OCI-LY1 (cell line): ENCODE measurements around the gene B4GALT5.

ENCODE experiments used
- H2AFZ ChIP-seq: fragments of 200-600 bp; sonication (generic), shearing (Covaris generic); 2 replicates; pipeline ENCODE4 v1.6.0; 2014; ENCODE audit warnings: antibody characterized with exemption, mild to moderate bottlenecking, low read length
- H3F3A ChIP-seq: fragments of 200-600 bp; sonication (generic), shearing (Covaris generic); 2 replicates; pipeline ENCODE4 v1.6.0; 2014; ENCODE audit warnings: mild to moderate bottlenecking, antibody characterized with exemption, low read length, moderate library complexity; ENCODE audit not compliant: insufficient read depth
- H3K27ac ChIP-seq: fragments of 200-600 bp; sonication (generic); 2 replicates; pipeline ENCODE4 v1.5.1; 2014; ENCODE audit warnings: low read length, mixed run types, mild to moderate bottlenecking, low read depth; ENCODE audit not compliant: poor library complexity, severe bottlenecking
- H3K27me3 ChIP-seq: fragments of 200-600 bp; sonication (generic); 2 replicates; pipeline ENCODE4 v1.6.0; 2014; ENCODE audit warnings: antibody characterized with exemption, mild to moderate bottlenecking, low read length, moderate library complexity; ENCODE audit not compliant: insufficient read depth
- H3K36me3 ChIP-seq: fragments of 200-600 bp; sonication (generic); 2 replicates; pipeline ENCODE4 v1.6.1; 2014; ENCODE audit warnings: mild to moderate bottlenecking, antibody characterized with exemption, low read length, moderate library complexity, mixed read lengths; ENCODE audit not compliant: insufficient read depth
- H3K4me1 ChIP-seq: fragments of 200-600 bp; sonication (generic); 2 replicates; pipeline ENCODE4 v1.5.1; 2014; ENCODE audit warnings: mild to moderate bottlenecking, low read length, moderate library complexity; ENCODE audit not compliant: insufficient read depth, severe bottlenecking
- H3K4me2 ChIP-seq: fragments of 200-600 bp; sonication (generic), shearing (Covaris generic); 2 replicates; pipeline ENCODE4 v1.6.1; 2014; ENCODE audit warnings: low read length
- H3K4me3 ChIP-seq: fragments of 200-600 bp; sonication (generic); 2 replicates; pipeline ENCODE4 v1.5.1; 2014; ENCODE audit warnings: low read length, low read depth, mild to moderate bottlenecking, mixed read lengths; ENCODE audit not compliant: poor library complexity, severe bottlenecking
- H3K79me2 ChIP-seq: fragments of 200-600 bp; shearing (Covaris generic); 2 replicates; pipeline ENCODE4 v1.6.1; 2016; ENCODE audit warnings: mixed run types, low read length, mixed read lengths; ENCODE audit not compliant: insufficient read depth
- H3K9ac ChIP-seq: fragments of 200-600 bp; sonication (generic), shearing (Covaris generic); 2 replicates; pipeline ENCODE4 v1.6.1; 2014; ENCODE audit warnings: mild to moderate bottlenecking, low read length, mixed read lengths
- H3K9me2 ChIP-seq: fragments of 200-600 bp; sonication (generic), shearing (Covaris generic); 2 replicates; pipeline ENCODE4 v1.6.1; 2014; ENCODE audit warnings: low read depth, mild to moderate bottlenecking, low read length, mixed read lengths
- H3K9me3 ChIP-seq: fragments of 200-600 bp; shearing (Covaris generic); 2 replicates; pipeline ENCODE4 v1.6.1; 2014; ENCODE audit warnings: low read length, mixed read lengths
- H4K20me1 ChIP-seq: fragments of 200-600 bp; sonication (generic), shearing (Covaris generic); 2 replicates; pipeline ENCODE4 v1.6.0; 2016; ENCODE audit warnings: mild to moderate bottlenecking, low read length; ENCODE audit not compliant: insufficient read depth
- CTCF ChIP-seq: fragments of 200-600 bp; sonication (generic), shearing (Covaris generic); IDR thresholded peaks from 2 replicates; pipeline ENCODE4 v1.5.1; 2017; ENCODE audit warnings: mild to moderate bottlenecking, antibody characterized with exemption, low read length, moderate library complexity, mixed read lengths
- EZH2 ChIP-seq: fragments of 200-600 bp; sonication (generic), shearing (Covaris generic); IDR thresholded peaks from 2 replicates; pipeline ENCODE4 v1.8.0; 2017; ENCODE audit warnings: borderline replicate concordance, mixed run types, mild to moderate bottlenecking, antibody characterized with exemption, low read length, moderate library complexity, mixed read lengths

Gene B4GALT5

GRCh38 chr20:49599746-49600113, 113.9 kb downstream of the B4GALT5 start:
- Histone ChIP-seq H3K79me2 (no peaks in the 10 kb centered on the region), H3K27me3 (no peaks in the 10 kb centered on the region), H2AFZ (no peak overlapping the region), H3K9ac (no peak overlapping the region), H3K9me3 (peaks cover 4% of the 10 kb centered on the region; the same call in 1 of the 2 replicates), H3F3A (no peaks in the 10 kb centered on the region), H4K20me1 (no peaks in the 10 kb centered on the region), H3K27ac (no peak overlapping the region), H3K36me3 (no peaks in the 10 kb centered on the region), H3K9me2 (no peaks in the 10 kb centered on the region), H3K4me1 (peaks cover 22% of the 10 kb centered on the region), H3K4me3 (no peak overlapping the region), H3K4me2 (no peak overlapping the region)
- no peak for TF ChIP-seq EZH2
- no peak for TF ChIP-seq CTCF

- Histone ChIP-seq H3K4me3 (no peak overlapping the region), H3K9me3 (peaks cover 4% of the 10 kb centered on the region; the same call in 1 of the 2 replicates), H3K27ac (no peak overlapping the region), H3K36me3 (no peaks in the 10 kb centered on the region), H3K9me2 (no peaks in the 10 kb centered on the region), H3K4me1 (peaks cover 10% of the 10 kb centered on the region), H3K27me3 (no peaks in the 10 kb centered on the region), H3K79me2 (no peaks in the 10 kb centered on the region), H3F3A (no peaks in the 10 kb centered on the region), H3K4me2 (no peak overlapping the region), H4K20me1 (no peaks in the 10 kb centered on the region), H3K9ac (no peak overlapping the region), H2AFZ (no peak overlapping the region)
- TF ChIP-seq EZH2, result no peak
- TF ChIP-seq CTCF, result no peak
Observed at GRCh38 chr20:49597825-49598395, 115.8 kb downstream of the B4GALT5 start.

GRCh38 chr20:49595811-49596561, 117.7 kb downstream of the B4GALT5 start:
- Histone ChIP-seq H3K79me2 (no peaks in the 10 kb centered on the region), H3K9me2 (no peaks in the 10 kb centered on the region), H3K9me3 (peaks cover 4% of the 10 kb centered on the region; the same call in 1 of the 2 replicates), H3K27ac (no peak overlapping the region), H3K4me2 (0 out of 2 replicates have a peak overlapping the region, but pooled peaks have one; percentile 5), H3K27me3 (no peaks in the 10 kb centered on the region), H3K9ac (no peak overlapping the region), H3F3A (no peaks in the 10 kb centered on the region), H3K4me1 (peaks cover 10% of the 10 kb centered on the region), H3K36me3 (no peaks in the 10 kb centered on the region), H3K4me3 (no peak overlapping the region), H2AFZ (no peak overlapping the region), H4K20me1 (no peaks in the 10 kb centered on the region)
- TF ChIP-seq EZH2 (no peak), CTCF (no peak)
